ENCODE data around the gene CMTM8.

- TF ChIP-seq TARDBP (IDR thresholded peaks at IDR 0.05) (no peak), NFRKB (IDR thresholded peaks at IDR 0.05) (no peak), FOXM1 (IDR thresholded peaks at IDR 0.05; ENCODE audit: borderline replicate concordance) (no peak), BHLHE40 (IDR thresholded peaks at IDR 0.05; ENCODE audit: borderline replicate concordance) (no peak)
These were observed 2.6 kb downstream of the CMTM8 start for GRCh38 chr3:32241100-32241499.
